OCI-LY1 (cell line): ENCODE results near the gene CDH13.

Experiments
- CTCF ChIP-seq: fragments of 200-600 bp; sonication (generic), shearing (Covaris generic); IDR thresholded peaks from 2 replicates; pipeline ENCODE4 v1.5.1; 2017; ENCODE audit warnings: mild to moderate bottlenecking, antibody characterized with exemption, low read length, moderate library complexity, mixed read lengths
- EZH2 ChIP-seq: fragments of 200-600 bp; sonication (generic), shearing (Covaris generic); IDR thresholded peaks from 2 replicates; pipeline ENCODE4 v1.8.0; 2017; ENCODE audit warnings: borderline replicate concordance, mixed run types, mild to moderate bottlenecking, antibody characterized with exemption, low read length, moderate library complexity, mixed read lengths

GRCh38 chr16:82636485-82636884 is 9.7 kb downstream of the CDH13 start:
- TF ChIP-seq CTCF = no peak
- no peak for TF ChIP-seq EZH2
